Upper lobe of left lung (tissue), 6 donors: ENCODE data around the gene CFAP221. TPM values are rescaled to one million over a fixed set of nuclear protein-coding genes. Genes with fewer than 3 reads are reported as not detected.

Experiments
- ATAC-seq, 2 donors: fragments of 200-7000 bp; cut with Tn5 transposase; one replicate each; pipeline ENCODE4 v1.9.1; 2022; ENCODE audit warnings: mild to moderate bottlenecking in 2 of 2, moderate library complexity in 2 of 2; ENCODE audit not compliant: low FRiP score in 2 of 2
- DNase-seq, 2 donors: peaks; one replicate each; pipeline ENCODE4 v3.0.0-alpha.2; 2019 to 2020
- H3K27ac ChIP-seq, 4 donors: fragments of 200-600 bp; sonication (generic); one replicate each; pipeline ENCODE4 v1.5.1; 2016 to 2019
- H3K27me3 ChIP-seq, 4 donors: fragments of 200-600 bp; sonication (generic); one replicate each; pipeline ENCODE4 v1.5.1; 2017 to 2019
- H3K36me3 ChIP-seq, 4 donors: fragments of 200-600 bp; sonication (generic); one replicate each; pipeline ENCODE4 v1.5.1; 2016 to 2019
- H3K4me1 ChIP-seq, 4 donors: fragments of 200-600 bp; sonication (generic); one replicate each; pipeline ENCODE4 v1.5.1; 2018 to 2019
- H3K4me3 ChIP-seq, 4 donors: fragments of 200-600 bp; sonication (generic); one replicate each; pipeline ENCODE4 v1.5.1; 2017 to 2019; ENCODE audit warnings: mild to moderate bottlenecking in 2 of 4, moderate library complexity in 1 of 4
- H3K9me3 ChIP-seq, 4 donors: fragments of 200-600 bp; sonication (generic); one replicate each; pipeline ENCODE4 v1.5.1; 2018 to 2019
- EP300 ChIP-seq, 4 donors: sonication (generic); formaldehyde crosslinking; IDR thresholded peaks; one replicate each; pipeline ENCODE4 v1.5.1; 2017; ENCODE audit warnings: antibody characterized with exemption in 4 of 4, control low read depth in 2 of 4
- POLR2A ChIP-seq, 4 donors: fragments of 450-650 bp; IDR thresholded peaks; one replicate each; pipeline ENCODE4 v1.5.1; 2016 to 2017; ENCODE audit warnings: antibody characterized with exemption in 4 of 4, mild to moderate bottlenecking in 2 of 4
- POLR2AphosphoS5 ChIP-seq, 2 donors: sonication (generic); formaldehyde crosslinking; IDR thresholded peaks; one replicate each; pipeline ENCODE4 v1.5.1; 2017; ENCODE audit warnings: antibody characterized with exemption in 2 of 2
- WGBS, 2 donors: methylation state at CpG; one replicate each; pipeline ENCODE4 v1.1.5; 2017 to 2018; 5-methylcytosine and 5-hydroxymethylcytosine counted together
- total RNA-seq, 6 donors: library from RNA; depleted of rRNA in 4 of 6; stranded (reverse); fragments of >200 nt in 4 of 6; gene quantifications; one replicate each; pipeline versions ENCODE4 v1.1.0 to v1.2.1, GENCODE V29; 2016 to 2021
- TF ChIP-seq, protein P1 (sequence below), 6 experiments: fragments of 450-650 bp in 4 of 6; fragments of 200-600 bp in 2 of 6; sonication (generic) in 2 of 6; IDR thresholded peaks; one replicate each; pipeline ENCODE4 v1.5.1; 2016 to 2019; ENCODE audit warnings: antibody characterized with exemption in 6 of 6
- donor health status: DM: no; HTN: no; CAD: no; lungs with moderate emphysema.
- donor health status: DM: no; HTN: yes; CAD: no; lungs with severe emphysema.

The CFAP221 gene
- total RNA-seq, 6 donors from 2014 or later = 13.9 to 67.5 (median 30.9) TPM

DNA sequence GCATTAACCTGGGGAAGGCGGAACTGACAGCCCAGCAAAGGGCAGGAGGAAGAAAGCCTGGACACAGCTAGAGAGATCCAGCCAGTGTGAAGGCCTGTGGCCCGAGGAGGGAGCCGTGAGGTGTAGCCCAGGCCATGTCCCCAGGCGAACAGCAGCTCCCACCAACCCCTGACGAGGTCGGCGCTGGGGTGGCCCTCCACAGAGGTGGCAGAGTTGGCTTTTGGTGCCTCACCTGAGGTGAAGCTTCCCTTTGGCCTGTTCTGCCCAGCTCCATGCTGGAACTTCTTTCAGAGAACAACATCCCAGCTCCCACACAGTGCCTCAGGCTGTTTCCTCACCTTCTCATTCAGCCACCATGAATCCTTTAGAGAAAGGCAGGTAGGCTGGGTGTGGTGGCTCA, 148.1 kb downstream of the CFAP221 start:
- Histone ChIP-seq H3K27me3 (no peaks in the 10 kb centered on the region), H3K9me3 (no peaks in the 10 kb centered on the region), H3K36me3 (peaks cover 0 to 9% (median 0%) of the 10 kb centered on the region in 4 donors), H3K27ac (no peak overlapping the region), H3K4me1 (peaks cover 0 to 18% (median 10%) of the 10 kb centered on the region in 4 donors), H3K4me3 (no peak overlapping the region)
- 91 to 92% methylated on average over 7 of the region's 7 CpGs for WGBS, 2 donors
- ATAC-seq = no peak
- TF ChIP-seq, protein P1, sequence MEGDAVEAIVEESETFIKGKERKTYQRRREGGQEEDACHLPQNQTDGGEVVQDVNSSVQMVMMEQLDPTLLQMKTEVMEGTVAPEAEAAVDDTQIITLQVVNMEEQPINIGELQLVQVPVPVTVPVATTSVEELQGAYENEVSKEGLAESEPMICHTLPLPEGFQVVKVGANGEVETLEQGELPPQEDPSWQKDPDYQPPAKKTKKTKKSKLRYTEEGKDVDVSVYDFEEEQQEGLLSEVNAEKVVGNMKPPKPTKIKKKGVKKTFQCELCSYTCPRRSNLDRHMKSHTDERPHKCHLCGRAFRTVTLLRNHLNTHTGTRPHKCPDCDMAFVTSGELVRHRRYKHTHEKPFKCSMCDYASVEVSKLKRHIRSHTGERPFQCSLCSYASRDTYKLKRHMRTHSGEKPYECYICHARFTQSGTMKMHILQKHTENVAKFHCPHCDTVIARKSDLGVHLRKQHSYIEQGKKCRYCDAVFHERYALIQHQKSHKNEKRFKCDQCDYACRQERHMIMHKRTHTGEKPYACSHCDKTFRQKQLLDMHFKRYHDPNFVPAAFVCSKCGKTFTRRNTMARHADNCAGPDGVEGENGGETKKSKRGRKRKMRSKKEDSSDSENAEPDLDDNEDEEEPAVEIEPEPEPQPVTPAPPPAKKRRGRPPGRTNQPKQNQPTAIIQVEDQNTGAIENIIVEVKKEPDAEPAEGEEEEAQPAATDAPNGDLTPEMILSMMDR (IDR thresholded peaks at IDR 0.05) = no peak
- no peak for TF ChIP-seq POLR2A (IDR thresholded peaks at IDR 0.05)
- TF ChIP-seq EP300 (IDR thresholded peaks at IDR 0.05) = no peak
- no peak for TF ChIP-seq POLR2AphosphoS5 (IDR thresholded peaks at IDR 0.05)
- no peak for DNase-seq

DNA sequence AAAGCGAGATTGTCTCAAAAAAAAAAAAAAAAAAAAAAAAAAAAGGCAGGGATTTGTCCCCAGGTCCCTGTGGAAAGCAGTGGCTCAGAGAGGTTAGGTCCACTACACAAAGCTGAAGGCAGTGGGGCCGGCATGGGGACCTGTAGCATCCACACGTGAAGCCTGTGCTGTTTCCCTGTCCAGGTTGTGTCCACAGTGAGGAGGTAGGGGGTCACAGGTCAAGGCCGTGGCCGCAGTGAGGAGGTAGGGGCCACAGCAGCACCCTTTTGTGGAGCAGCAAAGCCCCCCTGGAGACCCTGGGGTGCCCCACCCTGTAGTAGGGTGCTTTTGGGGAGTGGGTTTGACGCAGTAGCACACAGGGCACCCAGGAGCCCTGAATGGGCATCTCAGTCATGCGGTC, 148.7 kb downstream of the CFAP221 start:
- Histone ChIP-seq H3K4me3 (no peak overlapping the region), H3K36me3 (peaks cover 0 to 5% (median 0%) of the 10 kb centered on the region in 4 donors), H3K9me3 (no peaks in the 10 kb centered on the region), H3K4me1 (peaks cover 0 to 18% (median 10%) of the 10 kb centered on the region in 4 donors), H3K27me3 (no peaks in the 10 kb centered on the region), H3K27ac (no peak overlapping the region)
- 74 to 91% methylated on average over 4 to 7 of the region's 7 CpGs for WGBS, 2 donors
- ATAC-seq (no peak), DNase-seq (no peak)
- TF ChIP-seq POLR2AphosphoS5 (IDR thresholded peaks at IDR 0.05) = no peak
- TF ChIP-seq EP300 (IDR thresholded peaks at IDR 0.05) = no peak
- TF ChIP-seq POLR2A (IDR thresholded peaks at IDR 0.05) = no peak
- TF ChIP-seq, protein P1 (IDR thresholded peaks at IDR 0.05) = no peak

DNA sequence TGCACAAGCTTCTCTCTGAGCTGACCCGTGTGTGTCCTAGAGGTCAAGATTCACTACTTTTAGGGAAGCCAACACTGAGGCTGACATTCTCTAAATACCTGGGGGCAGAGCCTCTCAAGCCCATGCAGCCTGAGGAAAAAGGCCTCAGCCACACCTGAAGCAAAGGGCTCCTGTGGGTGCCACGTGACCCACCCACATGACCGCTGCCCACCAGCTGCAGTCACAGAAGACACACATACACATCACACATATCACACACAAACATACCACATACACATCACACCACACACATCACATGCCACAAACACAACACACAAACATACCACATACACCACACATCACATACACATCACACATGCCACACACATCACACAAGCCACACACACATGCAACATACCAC, 149.3 kb downstream of the CFAP221 start:
- no peak for ATAC-seq
- TF ChIP-seq, protein P1 (IDR thresholded peaks at IDR 0.05) = no peak
- TF ChIP-seq POLR2AphosphoS5 (IDR thresholded peaks at IDR 0.05) (no peak), POLR2A (IDR thresholded peaks at IDR 0.05) (no peak), EP300 (IDR thresholded peaks at IDR 0.05) (no peak)
- Histone ChIP-seq H3K9me3 (no peaks in the 10 kb centered on the region), H3K27ac (no peak overlapping the region), H3K4me3 (no peak overlapping the region), H3K36me3 (peaks cover 0 to 4% (median 0%) of the 10 kb centered on the region in 4 donors), H3K4me1 (peaks cover 0 to 18% (median 10%) of the 10 kb centered on the region in 4 donors), H3K27me3 (no peaks in the 10 kb centered on the region)
- no peak for DNase-seq
- 73 to 95% methylated on average over 3 of the region's 3 CpGs for WGBS, 2 donors

DNA sequence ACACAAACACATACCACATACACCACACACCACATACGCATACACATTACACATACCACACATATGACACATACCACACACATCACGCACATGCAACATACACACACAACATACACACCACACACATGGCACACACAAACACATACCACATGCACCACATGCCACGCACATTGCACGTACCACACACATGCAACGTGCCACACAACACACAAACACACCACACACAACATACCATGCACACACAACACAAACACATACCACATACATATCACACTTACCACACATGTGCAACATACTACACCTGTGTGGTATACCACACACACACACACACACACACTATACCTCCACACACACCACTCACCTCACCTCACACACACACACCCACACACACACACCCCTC, 149.7 kb downstream of the CFAP221 start:
- Histone ChIP-seq H3K36me3 (peaks cover 0 to 2% (median 0%) of the 10 kb centered on the region in 4 donors), H3K27me3 (no peaks in the 10 kb centered on the region), H3K9me3 (no peaks in the 10 kb centered on the region), H3K4me1 (peaks cover 0 to 18% (median 10%) of the 10 kb centered on the region in 4 donors), H3K27ac (peak overlapping the region in 1 of 4 donors; percentile 72), H3K4me3 (no peak overlapping the region)
- WGBS, 2 donors = 88% methylated on average over 5 of the region's 5 CpGs
- TF ChIP-seq POLR2A (IDR thresholded peaks at IDR 0.05) (no peak), POLR2AphosphoS5 (IDR thresholded peaks at IDR 0.05) (no peak), EP300 (IDR thresholded peaks at IDR 0.05) (no peak)
- TF ChIP-seq, protein P1 (IDR thresholded peaks at IDR 0.05) = no peak
- no peak for ATAC-seq
- no peak for DNase-seq

DNA sequence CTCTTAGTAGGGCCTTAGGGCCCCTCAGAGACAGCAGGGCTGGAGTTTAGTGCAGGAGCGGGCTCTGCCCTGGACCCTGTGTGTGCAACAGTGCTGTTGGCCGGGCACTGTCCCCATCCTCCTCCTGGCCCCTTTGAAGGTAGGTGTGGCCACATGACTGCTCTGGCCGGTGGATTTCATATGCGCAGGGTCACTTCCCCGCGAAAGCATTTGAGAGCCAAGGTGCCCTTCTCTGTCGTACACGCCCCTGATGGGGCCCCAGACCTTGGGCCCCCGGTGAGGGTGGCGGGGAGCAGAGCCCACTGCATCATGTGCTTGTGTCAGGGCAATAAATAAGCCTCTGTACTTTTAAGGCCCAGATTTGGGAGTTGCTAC, 150.2 kb downstream of the CFAP221 start:
- H3K4me3 ChIP-seq = peak overlapping the region in 1 of 4 donors; percentile 17

More for the DNA sequence above, 150.2 kb downstream of the CFAP221 start:
- Histone ChIP-seq H3K27me3 (no peaks in the 10 kb centered on the region), H3K4me1 (peaks cover 0 to 18% (median 10%) of the 10 kb centered on the region in 4 donors), H3K36me3 (no peaks in the 10 kb centered on the region), H3K9me3 (no peaks in the 10 kb centered on the region), H3K27ac (peak overlapping the region in 3 of 4 donors; percentile 19 to 72 (median 24))
- 41 to 65% methylated on average over 10 of the region's 10 CpGs for WGBS, 2 donors
- DNase-seq = peak in 1 of 2 donors; percentile 43
- TF ChIP-seq, protein P1 (IDR thresholded peaks at IDR 0.05) = no peak
- no peak for TF ChIP-seq EP300 (IDR thresholded peaks at IDR 0.05)
- TF ChIP-seq POLR2A (IDR thresholded peaks at IDR 0.05) = no peak
- TF ChIP-seq POLR2AphosphoS5 (IDR thresholded peaks at IDR 0.05) = no peak
- ATAC-seq = peak; percentile 4 to 14
